Gastroesophageal sphincter (tissue), 3 donors: ENCODE data around the gene RDH16.

Source experiments
- CTCF ChIP-seq, 4 experiments: fragments of 200-600 bp in 2 of 4; fragments of 450-650 bp in 2 of 4; sonication (generic) in 1 of 4; IDR thresholded peaks; one replicate each; pipeline ENCODE4 v1.5.1; 2017 to 2019; ENCODE audit warnings: antibody characterized with exemption in 4 of 4, mild to moderate bottlenecking in 2 of 4, moderate library complexity in 2 of 4
- EP300 ChIP-seq: sonication (generic); formaldehyde crosslinking; IDR thresholded peaks from one replicate; pipeline ENCODE4 v1.6.1; 2017; ENCODE audit warnings: antibody characterized with exemption, mild to moderate bottlenecking
- POLR2AphosphoS5 ChIP-seq: sonication (generic); formaldehyde crosslinking; IDR thresholded peaks from one replicate; pipeline ENCODE4 v1.6.1; 2017; ENCODE audit warnings: antibody characterized with exemption

DNA sequence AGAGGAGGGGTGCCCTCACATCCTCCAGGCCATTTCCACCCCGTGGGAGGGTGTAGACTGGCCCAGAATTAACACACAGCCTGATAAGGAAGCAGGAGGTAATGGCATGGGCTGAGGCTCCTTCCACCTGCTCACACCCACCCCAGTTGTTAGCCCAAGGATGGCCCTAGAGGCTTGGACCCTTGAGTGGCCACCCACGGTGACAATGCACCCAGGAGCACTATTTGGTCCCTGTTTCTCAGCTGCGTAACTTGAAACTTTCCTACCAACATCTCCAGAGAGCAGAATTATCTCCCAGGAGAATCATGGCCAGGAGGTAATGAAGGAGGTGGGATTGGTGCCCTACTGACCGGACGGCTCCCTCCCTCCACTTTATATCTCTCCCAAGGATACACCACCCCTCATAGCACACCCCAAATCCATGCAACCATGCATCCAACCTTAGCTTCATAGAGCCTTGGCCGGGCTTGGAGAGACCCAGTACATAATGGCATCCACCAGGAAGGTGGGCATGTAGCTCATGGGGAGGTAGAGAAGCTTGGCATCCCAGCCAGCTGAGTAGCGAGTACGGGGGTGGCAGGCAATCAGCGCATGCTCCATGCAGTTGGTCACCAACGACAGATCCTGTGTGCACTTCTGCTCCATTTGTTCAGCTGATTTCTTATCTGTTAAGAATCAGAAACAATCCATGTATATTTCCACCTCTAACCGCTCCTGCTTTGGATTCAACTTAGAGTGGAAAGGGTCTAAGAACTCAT, 5.6 kb downstream of the RDH16 start:
- TF ChIP-seq EP300 (no peak), CTCF (IDR thresholded peaks at IDR 0.05) (no peak), POLR2AphosphoS5 (no peak)
